ENCODE measurements around the gene GRB2.
"Not testable (repeated sequence)": the region's sequence is repeated elsewhere in the genome, so short reads cannot be mapped to it uniquely, and the experiment has no call there.

GRB2 gene

GRCh38 chr17:75315541-75316243, 89.8 kb downstream of the GRB2 start:
- DNase-seq: peak; percentile 74

- peak; percentile 63 for DNase-seq
Observed at GRCh38 chr17:75313941-75314551, 91.4 kb downstream of the GRB2 start.

- DNase-seq: no peak
Observed at GRCh38 chr17:75308732-75309629, 96.5 kb downstream of the GRB2 start.

GRCh38 chr17:75307957-75308731, 97.3 kb downstream of the GRB2 start:
- DNase-seq: no peak

- no peak for DNase-seq
Observed at GRCh38 chr17:75301502-75302206, 103.8 kb downstream of the GRB2 start.

- DNase-seq: no peak
Observed at GRCh38 chr17:75301049-75301448, 104.4 kb downstream of the GRB2 start.

- no peak for DNase-seq
Observed at GRCh38 chr17:75300280-75300679, 105.2 kb downstream of the GRB2 start.

- DNase-seq: peak; percentile 88
Observed at GRCh38 chr17:75295201-75296158, 110.0 kb downstream of the GRB2 start.

- DNase-seq: not testable (repeated sequence)
Observed at GRCh38 chr17:75292810-75293448, 112.5 kb downstream of the GRB2 start.

- DNase-seq: peak; percentile 78
Observed at GRCh38 chr17:75289832-75290337, 115.6 kb downstream of the GRB2 start.

- DNase-seq: peak; percentile 99
Observed at GRCh38 chr17:75289115-75289831, 116.2 kb downstream of the GRB2 start, which contains the start of gene SLC25A19. Gene SLC25A19 (minus strand): TSS chr17:75289433. CDS start chr17:75286764, 2,669 bp downstream.

- peak; percentile 66 for DNase-seq
Observed at GRCh38 chr17:75288770-75289114, 116.7 kb downstream of the GRB2 start.

GRCh38 chr17:75288359-75288758, 117.1 kb downstream of the GRB2 start:
- DNase-seq: no peak

- no peak for DNase-seq
Observed at GRCh38 chr17:75287221-75287620, 118.3 kb downstream of the GRB2 start.

- no peak for DNase-seq
Observed at GRCh38 chr17:75285123-75285522, 120.4 kb downstream of the GRB2 start.

GRCh38 chr17:75280189-75280588, 125.3 kb downstream of the GRB2 start:
- DNase-seq: not testable (repeated sequence)

GRCh38 chr17:75277664-75278071, 127.8 kb downstream of the GRB2 start:
- no peak for DNase-seq

- DNase-seq: no peak
Observed at GRCh38 chr17:75273977-75274708, 131.3 kb downstream of the GRB2 start.

- DNase-seq: no peak
Observed at GRCh38 chr17:75272848-75273184, 132.7 kb downstream of the GRB2 start.

All from activated CD4-positive, alpha-beta T cell treated with anti-CD3 and anti-CD28 coated beads, Interleukin-10, Interleukin-2, amounts not matched to agents 100 ng/mL and 50 ng/mL, durations not matched to agents 16 hours and 8 hours (primary cell).